ENCODE measurements around the gene SKAP1. TPM values are rescaled to one million over a fixed set of nuclear protein-coding genes. Genes with fewer than 3 reads are reported as not detected.

Gene SKAP1
- total and polyA plus RNA-seq, 2 of the 13 experiments (the other 11 are each of a cell fraction or from before 2014, with no cell fraction given), result 0.21 TPM; not detected in 1

DNA sequence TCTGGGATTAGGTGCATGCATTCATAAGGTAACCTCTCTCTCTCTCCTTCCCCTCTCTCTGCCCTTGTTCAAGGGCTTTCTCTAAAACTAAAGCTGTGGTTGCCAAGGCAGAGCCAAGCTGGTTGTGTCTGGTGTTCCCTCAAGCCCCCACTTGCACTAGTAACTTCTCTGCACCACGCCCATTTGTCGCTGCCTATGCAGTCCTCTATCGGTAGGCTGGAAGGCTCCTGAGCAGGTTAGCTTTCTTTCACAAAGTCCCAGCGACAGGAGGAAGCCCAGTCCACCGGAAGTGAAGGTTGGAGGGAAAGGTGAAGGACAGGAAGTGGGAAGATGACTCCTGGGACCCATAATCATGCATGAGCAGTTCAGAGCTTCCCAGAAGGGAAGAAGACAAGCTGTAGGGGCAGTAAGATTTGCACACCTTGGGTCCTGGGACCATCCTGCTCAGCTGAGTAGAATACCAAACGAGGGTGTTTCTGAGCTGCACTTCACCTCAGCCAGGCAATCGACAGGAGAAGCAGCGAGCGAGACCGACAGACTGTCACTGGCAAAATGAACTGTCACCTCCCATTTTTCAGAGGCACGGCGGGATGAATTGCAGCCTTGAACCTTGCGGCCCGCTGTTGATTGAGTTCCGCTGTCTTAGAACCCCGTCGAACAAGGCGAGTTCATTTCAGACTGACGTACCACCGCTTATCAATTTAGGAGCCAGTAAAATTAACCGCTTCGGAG is 14.7 kb upstream of the SKAP1 start:
- no TSS peak for BruUV-seq (replicated peaks)
- in situ Hi-C loops (cut with HindIII; ENCODE audit: extremely low pct_ligation_motif_present, low pct_unique_long_range_greater_than_20kb), result no loop called here
- POLR2A ChIA-PET, result no interaction called here

More for the DNA sequence above, 14.7 kb upstream of the SKAP1 start:
- FAIRE-seq (no peak), DNase-seq (ENCODE audit: low spot score) (no peak), ATAC-seq (no peak)
- Histone ChIP-seq H3K4me1 (ENCODE audit: insufficient read depth, low read length) (no peaks in the 10 kb centered on the region), H3K9ac (ENCODE audit: insufficient read depth, low read depth, low read length) (no peak overlapping the region), H3K9me3 (ENCODE audit: low read length) (no peaks in the 10 kb centered on the region), H3K36me3 (replicated peaks in 1 of 2; ENCODE audit: control insufficient read depth in 1 of 2, insufficient read depth in 2 of 2, low read length in 2 of 2) (no peaks in the 10 kb centered on the region), H2AFZ (ENCODE audit: low read length) (no peak overlapping the region), H3K27ac (ENCODE audit: extremely low read length, insufficient read depth, low read length) (no peak overlapping the region), H3K27me3 (ENCODE audit: control insufficient read depth in 1 of 2, insufficient read depth in 2 of 2, low read length in 2 of 2) (peaks cover 3 to 29% of the 10 kb centered on the region in 2 experiments; a peak in 4 of 5 replicates), H4K20me1 (ENCODE audit: insufficient read depth, low read length) (no peaks in the 10 kb centered on the region), H3K79me2 (ENCODE audit: insufficient read depth, low read length) (no peaks in the 10 kb centered on the region), H3K4me3 (replicated peaks in 1 of 3; ENCODE audit: insufficient read depth in 1 of 3, low read depth in 2 of 3, low read length in 3 of 3) (no peak overlapping the region), H3K4me2 (ENCODE audit: low read depth, low read length) (no peak overlapping the region)
- CTCF ChIA-PET (ENCODE audit: low intra/inter-chr PET ratio, low total read pairs), result no interaction called here
- 71% methylated on average over 22 of the region's 22 CpGs for WGBS (ENCODE audit: low lambda C conversion rate)
- intact Hi-C loops (cut with micrococcal nuclease; ENCODE audit: unreplicated experiment), result no loop called here
- TF ChIP-seq, protein P1, sequence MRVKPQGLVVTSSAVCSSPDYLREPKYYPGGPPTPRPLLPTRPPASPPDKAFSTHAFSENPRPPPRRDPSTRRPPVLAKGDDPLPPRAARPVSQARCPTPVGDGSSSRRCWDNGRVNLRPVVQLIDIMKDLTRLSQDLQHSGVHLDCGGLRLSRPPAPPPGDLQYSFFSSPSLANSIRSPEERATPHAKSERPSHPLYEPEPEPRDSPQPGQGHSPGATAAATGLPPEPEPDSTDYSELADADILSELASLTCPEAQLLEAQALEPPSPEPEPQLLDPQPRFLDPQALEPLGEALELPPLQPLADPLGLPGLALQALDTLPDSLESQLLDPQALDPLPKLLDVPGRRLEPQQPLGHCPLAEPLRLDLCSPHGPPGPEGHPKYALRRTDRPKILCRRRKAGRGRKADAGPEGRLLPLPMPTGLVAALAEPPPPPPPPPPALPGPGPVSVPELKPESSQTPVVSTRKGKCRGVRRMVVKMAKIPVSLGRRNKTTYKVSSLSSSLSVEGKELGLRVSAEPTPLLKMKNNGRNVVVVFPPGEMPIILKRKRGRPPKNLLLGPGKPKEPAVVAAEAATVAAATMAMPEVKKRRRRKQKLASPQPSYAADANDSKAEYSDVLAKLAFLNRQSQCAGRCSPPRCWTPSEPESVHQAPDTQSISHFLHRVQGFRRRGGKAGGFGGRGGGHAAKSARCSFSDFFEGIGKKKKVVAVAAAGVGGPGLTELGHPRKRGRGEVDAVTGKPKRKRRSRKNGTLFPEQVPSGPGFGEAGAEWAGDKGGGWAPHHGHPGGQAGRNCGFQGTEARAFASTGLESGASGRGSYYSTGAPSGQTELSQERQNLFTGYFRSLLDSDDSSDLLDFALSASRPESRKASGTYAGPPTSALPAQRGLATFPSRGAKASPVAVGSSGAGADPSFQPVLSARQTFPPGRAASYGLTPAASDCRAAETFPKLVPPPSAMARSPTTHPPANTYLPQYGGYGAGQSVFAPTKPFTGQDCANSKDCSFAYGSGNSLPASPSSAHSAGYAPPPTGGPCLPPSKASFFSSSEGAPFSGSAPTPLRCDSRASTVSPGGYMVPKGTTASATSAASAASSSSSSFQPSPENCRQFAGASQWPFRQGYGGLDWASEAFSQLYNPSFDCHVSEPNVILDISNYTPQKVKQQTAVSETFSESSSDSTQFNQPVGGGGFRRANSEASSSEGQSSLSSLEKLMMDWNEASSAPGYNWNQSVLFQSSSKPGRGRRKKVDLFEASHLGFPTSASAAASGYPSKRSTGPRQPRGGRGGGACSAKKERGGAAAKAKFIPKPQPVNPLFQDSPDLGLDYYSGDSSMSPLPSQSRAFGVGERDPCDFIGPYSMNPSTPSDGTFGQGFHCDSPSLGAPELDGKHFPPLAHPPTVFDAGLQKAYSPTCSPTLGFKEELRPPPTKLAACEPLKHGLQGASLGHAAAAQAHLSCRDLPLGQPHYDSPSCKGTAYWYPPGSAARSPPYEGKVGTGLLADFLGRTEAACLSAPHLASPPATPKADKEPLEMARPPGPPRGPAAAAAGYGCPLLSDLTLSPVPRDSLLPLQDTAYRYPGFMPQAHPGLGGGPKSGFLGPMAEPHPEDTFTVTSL (CRISPR knock-in tag; IDR thresholded peaks at IDR 0.05; ENCODE audit: borderline replicate concordance), result no peak
- TF ChIP-seq GABPA (IDR thresholded peaks at IDR 0.05; ENCODE audit: low read depth, low read length), result no peak; the same call in 1 of the 2 replicates
- TF ChIP-seq GABPA (CRISPR knock-in tag; IDR thresholded peaks at IDR 0.05; ENCODE audit: low read depth), result peak; percentile 64
- TF ChIP-seq NRL (CRISPR knock-in tag; IDR thresholded peaks at IDR 0.05; ENCODE audit: borderline replicate concordance), result 0 out of 2 replicates have a peak, but pooled peaks have one; percentile 31
- TF ChIP-seq ZNF496 (CRISPR knock-in tag; IDR thresholded peaks at IDR 0.05; ENCODE audit: insufficient replicate concordance), result no peak
- no peak for TF ChIP-seq ZNF292 (CRISPR knock-in tag; IDR thresholded peaks at IDR 0.05; ENCODE audit: borderline replicate concordance, low read depth)
- no peak for TF ChIP-seq ZNF335 (CRISPR knock-in tag; IDR thresholded peaks at IDR 0.05)
- no peak for TF ChIP-seq REXO4 (CRISPR knock-in tag; IDR thresholded peaks at IDR 0.05; ENCODE audit: borderline replicate concordance)

All from HepG2 (cell line).